ENCODE data around the gene MED20.

Gene MED20

DNA sequence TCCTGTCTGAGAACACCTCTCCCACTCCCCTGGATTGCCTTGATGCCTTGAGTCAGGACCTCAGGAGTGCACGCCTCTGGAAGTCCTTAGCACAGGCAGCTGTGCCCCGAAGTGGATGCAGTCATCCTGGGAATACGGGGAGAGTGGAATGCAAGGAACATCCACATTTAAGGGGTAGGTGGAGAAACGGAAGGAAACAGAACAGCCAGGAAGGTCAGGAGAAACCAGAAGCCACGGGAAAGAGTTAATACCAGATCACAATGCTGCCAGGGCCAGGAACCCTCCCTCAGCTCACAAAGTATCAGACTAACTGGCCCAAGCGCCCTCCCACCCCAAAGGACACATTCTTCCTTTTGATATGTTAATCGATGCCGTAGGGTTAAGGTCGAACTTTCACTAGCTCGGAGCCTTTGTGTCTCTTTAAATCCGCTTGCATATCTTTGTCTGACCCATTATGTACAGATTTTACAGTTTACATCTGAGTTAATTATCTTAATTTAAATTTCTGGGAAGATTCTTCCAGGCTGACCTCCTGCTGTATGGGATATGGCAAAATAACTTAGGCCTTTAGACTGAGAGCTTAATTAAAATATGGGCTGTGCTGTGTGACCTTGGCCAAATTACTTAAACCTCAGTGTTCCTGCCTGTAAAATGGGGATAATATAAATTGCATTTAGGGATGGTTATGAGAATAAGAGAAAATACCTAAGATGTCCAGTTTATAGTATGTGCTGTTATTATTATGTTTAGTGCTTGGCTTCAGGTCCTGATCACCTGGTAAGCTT, 44.7 kb upstream of the MED20 start:
- no peaks in the 10 kb centered on the region for H3K27me3 ChIP-seq
- no peaks in the 10 kb centered on the region for H3K36me3 ChIP-seq
- no peak overlapping the region for H3K4me3 ChIP-seq (ENCODE audit: low read depth in 1 of 2, low read length in 1 of 2)
- TF ChIP-seq, protein P1, sequence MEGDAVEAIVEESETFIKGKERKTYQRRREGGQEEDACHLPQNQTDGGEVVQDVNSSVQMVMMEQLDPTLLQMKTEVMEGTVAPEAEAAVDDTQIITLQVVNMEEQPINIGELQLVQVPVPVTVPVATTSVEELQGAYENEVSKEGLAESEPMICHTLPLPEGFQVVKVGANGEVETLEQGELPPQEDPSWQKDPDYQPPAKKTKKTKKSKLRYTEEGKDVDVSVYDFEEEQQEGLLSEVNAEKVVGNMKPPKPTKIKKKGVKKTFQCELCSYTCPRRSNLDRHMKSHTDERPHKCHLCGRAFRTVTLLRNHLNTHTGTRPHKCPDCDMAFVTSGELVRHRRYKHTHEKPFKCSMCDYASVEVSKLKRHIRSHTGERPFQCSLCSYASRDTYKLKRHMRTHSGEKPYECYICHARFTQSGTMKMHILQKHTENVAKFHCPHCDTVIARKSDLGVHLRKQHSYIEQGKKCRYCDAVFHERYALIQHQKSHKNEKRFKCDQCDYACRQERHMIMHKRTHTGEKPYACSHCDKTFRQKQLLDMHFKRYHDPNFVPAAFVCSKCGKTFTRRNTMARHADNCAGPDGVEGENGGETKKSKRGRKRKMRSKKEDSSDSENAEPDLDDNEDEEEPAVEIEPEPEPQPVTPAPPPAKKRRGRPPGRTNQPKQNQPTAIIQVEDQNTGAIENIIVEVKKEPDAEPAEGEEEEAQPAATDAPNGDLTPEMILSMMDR (IDR thresholded peaks at IDR 0.05) = no peak
- H3K9me3 ChIP-seq = no peaks in the 10 kb centered on the region
- H3K27ac ChIP-seq = no peak overlapping the region
- peaks cover 15 to 21% of the 10 kb centered on the region in 2 experiments for H3K4me1 ChIP-seq (ENCODE audit: control insufficient read depth in 1 of 2, insufficient read depth in 1 of 2, low read depth in 1 of 2, low read length in 1 of 2)

DNA sequence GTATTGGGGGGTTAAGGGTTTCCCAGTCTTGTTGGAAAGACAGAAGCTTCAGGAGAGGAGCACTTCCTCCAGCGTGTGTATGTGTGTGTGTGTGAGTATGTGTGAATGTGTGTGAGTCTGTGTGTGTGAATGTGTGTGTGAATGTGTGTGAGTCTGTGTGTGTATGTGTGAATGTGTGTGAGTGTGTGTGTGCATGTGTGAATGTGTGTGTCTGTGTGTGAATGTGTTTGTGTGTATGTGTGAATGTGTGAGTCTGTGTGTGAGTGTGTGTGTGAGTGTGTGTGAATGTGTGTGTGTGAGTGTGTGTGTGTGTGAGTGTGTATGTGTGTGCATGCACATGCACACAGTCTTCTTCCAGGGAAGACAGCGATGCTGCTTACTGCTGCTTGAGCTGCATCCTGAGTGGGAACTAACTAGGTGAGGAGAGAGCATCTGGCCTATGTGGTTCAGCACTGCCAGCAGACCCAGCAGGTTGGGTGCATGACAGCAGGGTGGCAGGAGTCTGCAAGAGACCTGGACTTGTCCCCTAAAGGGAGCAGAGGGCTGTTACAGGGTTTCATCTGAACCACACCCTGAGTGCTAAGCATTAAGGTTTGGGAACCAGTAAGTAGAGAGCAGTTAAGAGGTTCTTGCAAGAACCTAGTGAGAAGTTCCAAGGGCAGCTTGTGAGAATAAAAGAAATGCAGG, 43.4 kb upstream of the MED20 start:
- Histone ChIP-seq H3K4me1 (ENCODE audit: control insufficient read depth in 1 of 2, insufficient read depth in 1 of 2, low read depth in 1 of 2, low read length in 1 of 2) (peaks cover 11% of the 10 kb centered on the region in 2 experiments), H3K27ac (no peak overlapping the region), H3K9me3 (no peaks in the 10 kb centered on the region), H3K36me3 (no peaks in the 10 kb centered on the region), H3K27me3 (no peaks in the 10 kb centered on the region), H3K4me3 (ENCODE audit: low read depth in 1 of 2, low read length in 1 of 2) (no peak overlapping the region)
- TF ChIP-seq, protein P1 (IDR thresholded peaks at IDR 0.05) = no peak

DNA sequence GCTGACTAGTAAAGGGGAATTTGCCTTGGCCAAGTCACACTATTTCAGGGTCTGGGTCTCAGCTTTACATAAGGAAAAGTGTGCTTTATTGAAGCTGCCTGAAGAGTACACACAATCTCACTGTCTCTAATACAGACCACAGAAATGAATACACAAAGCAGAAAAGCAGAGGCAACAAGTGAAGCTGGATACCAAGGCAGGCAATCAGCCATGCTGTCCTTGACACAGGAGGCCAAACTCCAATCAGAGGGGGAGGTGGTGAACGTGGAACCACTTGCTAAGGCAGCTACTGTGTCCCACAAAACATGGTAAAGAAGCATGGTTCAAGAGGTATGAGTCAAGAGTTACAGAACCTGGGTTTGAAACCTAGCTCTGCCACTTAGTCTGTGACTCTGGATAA, 42.4 kb upstream of the MED20 start:
- Histone ChIP-seq H3K4me1 (ENCODE audit: control insufficient read depth in 1 of 2, insufficient read depth in 1 of 2, low read depth in 1 of 2, low read length in 1 of 2) (peaks cover 11% of the 10 kb centered on the region in 2 experiments), H3K36me3 (no peaks in the 10 kb centered on the region), H3K4me3 (ENCODE audit: low read depth in 1 of 2, low read length in 1 of 2) (no peak overlapping the region), H3K27me3 (no peaks in the 10 kb centered on the region), H3K9me3 (no peaks in the 10 kb centered on the region), H3K27ac (no peak overlapping the region)
- TF ChIP-seq, protein P1 (IDR thresholded peaks at IDR 0.05) = no peak

DNA sequence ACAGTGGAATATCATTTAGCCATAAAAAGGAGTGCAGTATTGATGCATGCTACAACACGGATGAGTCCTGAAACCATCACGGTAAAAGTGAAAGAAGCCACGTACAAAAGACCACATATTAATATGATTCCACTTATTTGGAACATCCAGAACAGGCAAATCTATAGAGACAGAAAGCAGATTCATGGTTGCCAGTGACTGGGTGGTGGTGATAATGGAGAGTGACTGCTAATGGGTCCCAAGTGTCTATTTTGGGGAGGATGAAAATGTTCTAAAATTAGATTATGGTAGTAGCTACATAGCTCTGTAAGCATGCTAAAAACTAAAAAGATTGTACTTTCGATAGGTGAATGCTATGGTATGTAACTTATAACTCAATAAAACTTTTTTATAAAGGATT, 39.1 kb upstream of the MED20 start:
- H3K4me3 ChIP-seq (ENCODE audit: low read depth in 1 of 2, low read length in 1 of 2) = no peak overlapping the region
- no peak overlapping the region for H3K27ac ChIP-seq
- H3K36me3 ChIP-seq = no peaks in the 10 kb centered on the region
- H3K4me1 ChIP-seq (ENCODE audit: control insufficient read depth in 1 of 2, insufficient read depth in 1 of 2, low read depth in 1 of 2, low read length in 1 of 2) = no peaks in the 10 kb centered on the region
- TF ChIP-seq, protein P1 (IDR thresholded peaks at IDR 0.05) = no peak
- H3K27me3 ChIP-seq = no peaks in the 10 kb centered on the region
- no peaks in the 10 kb centered on the region for H3K9me3 ChIP-seq

DNA sequence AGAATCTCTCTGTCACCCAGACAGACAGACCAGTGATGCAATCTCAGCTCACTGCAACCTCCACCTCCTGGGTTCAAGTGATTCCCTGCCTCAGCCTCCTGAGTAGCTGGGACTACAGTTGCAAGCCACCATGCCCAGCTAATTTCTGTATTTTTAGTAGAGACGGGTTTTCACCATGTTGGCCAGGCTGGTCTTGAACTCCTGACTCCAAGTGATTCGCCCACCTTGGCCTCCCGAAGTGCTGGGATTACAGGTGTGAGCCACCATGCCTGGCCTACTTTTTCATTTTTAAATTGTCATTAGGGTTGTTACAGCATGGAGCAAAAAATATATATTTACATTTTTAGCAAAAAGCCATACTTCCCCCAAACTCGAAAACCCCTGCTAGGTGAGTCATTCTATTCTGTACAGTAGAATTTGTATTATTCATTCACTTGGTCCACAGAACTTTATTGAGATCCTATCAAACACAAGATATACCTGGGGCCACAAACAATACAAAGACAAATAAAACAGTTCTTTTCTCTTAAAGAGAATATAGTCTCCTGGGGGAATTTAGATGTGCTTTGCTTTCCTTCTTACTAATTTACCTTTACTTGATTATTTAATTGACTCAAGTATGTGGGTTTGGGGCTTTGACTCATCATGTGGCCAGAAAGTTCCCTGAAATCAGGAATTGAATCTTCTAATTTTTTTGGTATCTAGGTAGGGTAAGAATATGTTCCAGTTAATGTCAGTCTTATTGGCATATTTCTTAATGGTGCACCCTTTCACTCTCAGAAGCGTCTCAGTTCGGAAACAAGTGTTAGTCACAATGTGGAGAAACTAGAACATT, 37.3 kb upstream of the MED20 start:
- H3K4me3 ChIP-seq (ENCODE audit: low read depth in 1 of 2, low read length in 1 of 2) = no peak overlapping the region
- no peaks in the 10 kb centered on the region for H3K9me3 ChIP-seq
- no peaks in the 10 kb centered on the region for H3K4me1 ChIP-seq (ENCODE audit: control insufficient read depth in 1 of 2, insufficient read depth in 1 of 2, low read depth in 1 of 2, low read length in 1 of 2)
- H3K27ac ChIP-seq = no peak overlapping the region
- TF ChIP-seq, protein P1 (IDR thresholded peaks at IDR 0.05) = no peak
- H3K27me3 ChIP-seq = no peaks in the 10 kb centered on the region
- H3K36me3 ChIP-seq = no peaks in the 10 kb centered on the region

Data from neutrophil (primary cell).